ENCODE results near the gene TMA7B. TPM values are rescaled to one million over a fixed set of nuclear protein-coding genes. Genes with fewer than 3 reads are reported as not detected.

Gene TMA7B
- total and polyA plus RNA-seq, 11 donors: 0.24 TPM; not detected in 10

GRCh38 chr22:39936523-39937145 lies 23.6 kb upstream of the TMA7B start:
- no peak for DNase-seq
- Histone ChIP-seq H3K4me3 (no peak overlapping the region), H3K9me3 (no peaks in the 10 kb centered on the region), H3K4me1 (peaks cover 0 to 1% (median 0%) of the 10 kb centered on the region in 12 donors), H3K27me3 (peaks cover 0 to 36% (median 8%) of the 10 kb centered on the region in 9 donors), H3K36me3 (no peaks in the 10 kb centered on the region), H3K27ac (no peak overlapping the region)
- ATAC-seq: no peak
- TF ChIP-seq POLR2A (IDR thresholded peaks at IDR 0.05) (no peak), CTCF (IDR thresholded peaks at IDR 0.05) (no peak)
- 66 to 73% (median 70%) methylated on average over 6 of the region's 6 CpGs for WGBS, 4 donors
- intact Hi-C loops (cut with DNase I): loop anchor here in 1 of 10 donors (10.0 kb wide), 1 partner anchor 88 kb away; no protein-coding TSS in a partner anchor

- no peaks in the 10 kb centered on the region for H3K9me3 ChIP-seq
- no peak overlapping the region for H3K27ac ChIP-seq
- H3K36me3 ChIP-seq: no peaks in the 10 kb centered on the region
- no peaks in the 10 kb centered on the region for H3K4me1 ChIP-seq
- ATAC-seq (no peak), DNase-seq (no peak)
- WGBS, 4 donors: 80 to 90% (median 86%) methylated on average over 3 of the region's 3 CpGs
- intact Hi-C loops (cut with DNase I): loop anchor here in 1 of 10 donors (10.0 kb wide), 1 partner anchor 87 kb away; no protein-coding TSS in a partner anchor
- no peak for TF ChIP-seq POLR2A (IDR thresholded peaks at IDR 0.05)
- no peak for TF ChIP-seq CTCF (IDR thresholded peaks at IDR 0.05)
- peaks cover 0 to 27% (median 8%) of the 10 kb centered on the region in 9 donors for H3K27me3 ChIP-seq
- no peak overlapping the region for H3K4me3 ChIP-seq
These were observed 22.3 kb upstream of the TMA7B start for GRCh38 chr22:39937906-39938305.

- ATAC-seq: no peak
- no peaks in the 10 kb centered on the region for H3K4me1 ChIP-seq
- no peaks in the 10 kb centered on the region for H3K36me3 ChIP-seq
- 77 to 89% (median 83%) methylated on average over 14 of the region's 14 CpGs for WGBS, 4 donors
- TF ChIP-seq POLR2A (IDR thresholded peaks at IDR 0.05) (no peak), CTCF (IDR thresholded peaks at IDR 0.05) (no peak)
- intact Hi-C loops (cut with DNase I): loop anchor here in 1 of 10 donors (10.0 kb wide), 1 partner anchor 86 kb away; no protein-coding TSS in a partner anchor
- H3K27me3 ChIP-seq: peaks cover 0 to 24% (median 8%) of the 10 kb centered on the region in 9 donors
- no peak for DNase-seq
- no peaks in the 10 kb centered on the region for H3K9me3 ChIP-seq
- H3K4me3 ChIP-seq: no peak overlapping the region
- no peak overlapping the region for H3K27ac ChIP-seq
These were observed 21.6 kb upstream of the TMA7B start for GRCh38 chr22:39938509-39939111.

GRCh38 chr22:39939830-39940229 lies 20.4 kb upstream of the TMA7B start:
- Histone ChIP-seq H3K27ac (no peak overlapping the region), H3K4me1 (no peaks in the 10 kb centered on the region), H3K9me3 (no peaks in the 10 kb centered on the region), H3K27me3 (peaks cover 0 to 19% (median 6%) of the 10 kb centered on the region in 9 donors), H3K4me3 (no peak overlapping the region), H3K36me3 (no peaks in the 10 kb centered on the region)
- no peak for DNase-seq
- 92 to 100% (median 96%) methylated on average over 3 of the region's 3 CpGs for WGBS, 4 donors
- intact Hi-C loops (cut with DNase I): loop anchor here in 1 of 10 donors (10.0 kb wide), 1 partner anchor 85 kb away; no protein-coding TSS in a partner anchor
- no peak for ATAC-seq
- TF ChIP-seq POLR2A (IDR thresholded peaks at IDR 0.05) (no peak), CTCF (IDR thresholded peaks at IDR 0.05) (no peak)
